Choroid plexus epithelial cell (primary cell): ENCODE data around the gene OR6B3.
"Not testable (repeated sequence)": the region's sequence is repeated elsewhere in the genome, so short reads cannot be mapped to it uniquely, and the experiment has no call there.

ENCODE experiments used
- DNase-seq: peaks from one replicate; pipeline ENCODE4 v3.0.0-alpha.2; 2010; ENCODE audit warnings: low read depth
- H3K4me3 ChIP-seq: 2 replicates; pipeline ENCODE4 v1.5.1; 2011; ENCODE audit warnings: low read depth, mild to moderate bottlenecking, control low read depth, low read length, moderate library complexity
- TF ChIP-seq, protein P1 (sequence below): conservative IDR thresholded peaks from 2 replicates; pipeline ENCODE4 v1.5.1; 2011; ENCODE audit warnings: low read depth, mild to moderate bottlenecking, control low read depth, inconsistent platforms, low read length, moderate library complexity

The OR6B3 gene

DNA sequence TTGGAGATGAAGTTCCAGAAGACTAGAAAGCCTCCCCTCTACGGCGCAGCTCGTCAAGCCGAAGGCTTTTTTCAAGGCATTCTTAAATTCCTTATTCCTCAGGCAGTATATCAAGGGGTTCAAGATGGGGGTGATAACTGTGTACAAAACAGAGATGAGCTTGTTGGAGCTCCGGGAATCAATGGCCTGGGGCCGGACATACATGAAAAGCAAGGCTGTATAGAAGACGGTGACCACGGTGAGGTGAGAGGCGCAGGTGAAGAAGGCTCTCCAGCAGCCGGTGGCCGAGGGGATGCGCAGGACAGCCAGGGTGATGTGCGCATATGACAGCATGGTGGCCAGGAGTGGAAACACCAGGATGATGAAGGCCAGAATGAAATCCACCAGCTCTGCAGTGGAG lies 8.2 kb downstream of the OR6B3 start:
- no peak for DNase-seq
- no peak overlapping the region for H3K4me3 ChIP-seq
- TF ChIP-seq, protein P1, sequence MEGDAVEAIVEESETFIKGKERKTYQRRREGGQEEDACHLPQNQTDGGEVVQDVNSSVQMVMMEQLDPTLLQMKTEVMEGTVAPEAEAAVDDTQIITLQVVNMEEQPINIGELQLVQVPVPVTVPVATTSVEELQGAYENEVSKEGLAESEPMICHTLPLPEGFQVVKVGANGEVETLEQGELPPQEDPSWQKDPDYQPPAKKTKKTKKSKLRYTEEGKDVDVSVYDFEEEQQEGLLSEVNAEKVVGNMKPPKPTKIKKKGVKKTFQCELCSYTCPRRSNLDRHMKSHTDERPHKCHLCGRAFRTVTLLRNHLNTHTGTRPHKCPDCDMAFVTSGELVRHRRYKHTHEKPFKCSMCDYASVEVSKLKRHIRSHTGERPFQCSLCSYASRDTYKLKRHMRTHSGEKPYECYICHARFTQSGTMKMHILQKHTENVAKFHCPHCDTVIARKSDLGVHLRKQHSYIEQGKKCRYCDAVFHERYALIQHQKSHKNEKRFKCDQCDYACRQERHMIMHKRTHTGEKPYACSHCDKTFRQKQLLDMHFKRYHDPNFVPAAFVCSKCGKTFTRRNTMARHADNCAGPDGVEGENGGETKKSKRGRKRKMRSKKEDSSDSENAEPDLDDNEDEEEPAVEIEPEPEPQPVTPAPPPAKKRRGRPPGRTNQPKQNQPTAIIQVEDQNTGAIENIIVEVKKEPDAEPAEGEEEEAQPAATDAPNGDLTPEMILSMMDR = no peak

DNA sequence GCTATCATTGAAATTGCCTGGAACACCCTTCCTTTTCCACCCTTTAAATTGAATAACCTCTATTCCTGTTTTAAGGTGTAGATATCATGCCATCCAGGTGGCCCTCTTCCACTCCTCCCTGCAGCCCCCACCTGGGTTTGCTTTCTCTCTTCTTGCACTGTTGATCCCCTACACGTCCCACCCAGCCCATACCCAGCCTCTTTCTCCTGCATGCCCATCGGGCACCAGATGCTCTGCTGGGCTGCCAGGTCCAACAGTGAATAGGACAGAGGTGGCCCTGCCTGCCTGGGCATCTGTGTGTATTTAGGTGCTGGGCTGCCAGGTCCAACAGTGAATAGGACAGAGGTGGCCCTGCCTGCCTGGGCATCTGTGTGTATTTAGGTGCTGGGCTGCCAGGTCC lies 9.2 kb downstream of the OR6B3 start:
- H3K4me3 ChIP-seq, DNase-seq: not testable (repeated sequence)

DNA sequence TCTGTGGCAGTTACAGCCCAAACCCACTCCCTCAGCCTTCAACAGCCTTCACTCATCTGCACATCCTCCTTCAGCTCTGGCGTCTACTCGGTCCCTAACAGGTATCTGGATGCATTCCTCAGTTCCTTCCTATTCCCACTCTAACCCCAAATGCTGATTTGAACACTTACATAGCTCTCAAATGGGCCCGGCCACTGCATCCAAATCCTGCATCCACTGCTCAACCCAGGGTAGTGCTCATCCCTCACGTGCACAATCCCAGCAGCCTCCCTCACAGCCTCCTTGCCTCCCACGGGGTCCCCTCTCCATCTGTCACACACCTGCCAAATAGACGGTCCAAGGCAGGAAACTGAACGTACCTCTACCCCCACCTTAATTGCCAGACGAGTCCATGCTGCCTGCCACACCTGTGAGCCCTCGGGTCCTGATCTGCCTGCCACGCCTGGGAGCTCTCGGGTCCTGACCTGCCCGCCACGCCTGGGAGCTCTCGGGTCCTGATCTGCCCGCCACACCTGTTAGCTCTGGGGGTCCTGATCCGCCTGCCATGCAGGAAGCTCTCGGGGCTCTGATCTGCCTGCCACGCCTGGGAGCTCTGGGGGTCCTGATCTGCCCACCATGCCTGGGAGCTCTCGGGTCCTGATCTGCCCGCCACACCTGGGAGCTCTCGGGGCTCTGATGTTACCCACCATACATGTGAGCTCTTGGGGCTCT lies 9.9 kb downstream of the OR6B3 start:
- no peak for DNase-seq
- H3K4me3 ChIP-seq = no peak overlapping the region
- TF ChIP-seq, protein P1 = no peak

DNA sequence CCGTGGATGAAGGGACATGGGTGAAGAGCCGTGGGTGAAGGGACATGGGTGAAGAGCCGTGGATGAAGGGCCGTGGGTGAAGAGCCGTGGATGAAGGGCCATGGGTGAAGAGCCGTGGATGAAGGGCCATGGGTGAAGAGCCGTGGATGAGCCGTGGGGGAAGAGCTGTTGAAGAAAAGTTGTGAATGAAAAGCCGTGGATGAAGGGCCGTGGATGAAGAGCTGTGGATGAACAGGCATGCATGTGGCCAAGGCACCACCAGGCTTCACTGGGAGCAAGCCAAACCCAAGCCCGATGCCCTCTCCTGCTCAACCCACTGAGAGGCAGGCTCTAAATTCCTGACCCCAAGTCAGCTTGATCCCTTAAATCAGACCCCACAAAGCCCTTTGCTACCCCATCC lies 10.6 kb downstream of the OR6B3 start:
- TF ChIP-seq, protein P1 = no peak
- no peak for DNase-seq

DNA sequence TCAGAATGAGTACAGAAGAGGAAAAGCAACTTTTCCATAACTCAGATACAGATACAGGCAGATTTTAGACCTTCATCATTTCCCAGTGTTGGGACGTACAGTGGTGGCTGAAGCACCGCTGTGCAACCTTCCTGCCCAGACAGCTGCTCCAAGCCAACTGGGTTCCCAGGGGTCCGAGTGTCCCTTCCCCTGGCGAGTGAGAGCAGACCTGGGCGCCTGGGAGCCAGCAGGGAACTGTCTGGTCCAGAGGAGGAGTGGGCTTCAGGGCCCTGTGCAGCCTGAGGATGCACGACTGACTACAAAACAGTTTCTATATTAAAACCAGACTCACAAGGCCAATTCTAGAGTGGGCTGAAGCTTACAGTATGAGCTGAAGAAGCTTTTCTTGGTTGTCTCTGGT lies 12.0 kb downstream of the OR6B3 start:
- TF ChIP-seq, protein P1 = no peak
- H3K4me3 ChIP-seq = no peak overlapping the region
- DNase-seq = no peak

More for the DNA sequence above, 10.6 kb downstream of the OR6B3 start:
- no peak overlapping the region for H3K4me3 ChIP-seq

DNA sequence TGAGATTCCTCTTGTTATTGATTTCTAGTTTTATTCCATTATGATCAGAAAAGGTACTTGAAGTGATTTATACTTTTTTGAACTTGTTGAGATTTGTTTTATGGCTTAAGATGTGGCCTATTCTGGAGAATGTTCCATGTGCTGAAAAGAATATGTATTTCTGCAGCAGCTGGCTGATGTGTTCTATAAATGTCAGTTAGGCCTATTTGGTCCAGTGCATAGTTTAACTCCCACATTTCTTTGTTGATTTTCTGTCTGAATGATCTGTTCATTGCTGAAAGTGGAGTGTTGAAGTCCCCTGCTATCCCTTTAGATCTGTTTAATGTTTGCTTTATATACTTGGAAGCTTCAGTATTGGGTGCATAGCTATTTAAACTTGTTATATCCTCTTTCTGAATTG lies 16.0 kb downstream of the OR6B3 start:
- TF ChIP-seq, protein P1 = no peak
- DNase-seq = no peak
- H3K4me3 ChIP-seq = no peak overlapping the region

DNA sequence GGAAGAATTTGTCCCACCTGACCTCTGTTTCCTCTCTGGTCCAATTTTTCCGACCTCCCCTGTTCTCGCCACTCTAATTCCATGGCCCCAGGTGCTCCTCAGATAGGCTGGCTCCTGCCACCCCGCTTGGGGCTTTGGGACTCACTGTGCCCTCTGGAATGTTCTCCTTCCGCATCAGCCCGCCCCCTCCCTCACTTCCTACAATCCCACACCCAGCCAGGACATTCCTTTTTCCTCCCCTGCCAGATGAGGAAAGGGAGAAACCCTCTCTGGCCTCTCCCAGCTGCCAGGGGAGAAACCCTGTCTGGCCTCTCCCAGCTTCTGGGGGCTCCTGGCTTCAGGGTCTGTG lies 20.0 kb downstream of the OR6B3 start:
- no peak for DNase-seq
- TF ChIP-seq, protein P1 = no peak
- H3K4me3 ChIP-seq = no peak overlapping the region
